A549 treated with GW870086 at 1 μM for 4 hours (cell line): Measurements from ENCODE around the gene ZPBP. TPM values are rescaled to one million over a fixed set of nuclear protein-coding genes. Genes with fewer than 3 reads are reported as not detected.

Experiments
- total RNA-seq: library from RNA; stranded (reverse); fragments of 200-300 nt; extraction: Qiagen RNA extraction; gene quantifications from 5 replicates; pipeline ENCODE4 v1.2.3, GENCODE V29; 2022; ENCODE audit warnings: low read depth

ZPBP gene
- total RNA-seq: not detected in 5 replicates

GRCh38 chr7:50092579-50093491 lies at the start of gene ZPBP:
ZPBP (minus strand) TSS chr7:50093246; CDS start chr7:50093194, 52 bp downstream.

Other genes with a start within 250 kb of the ZPBP start
- gene IKZF1, start 211.5 kb upstream of the ZPBP start, total RNA-seq: not detected in 5 replicates